T1000 (cell line): ENCODE data around the gene SLC5A9.
"Not testable (repeated sequence)": the region's sequence is repeated elsewhere in the genome, so short reads cannot be mapped to it uniquely, and the experiment has no call there.

Source experiments
- DNase-seq: peaks from one replicate; lab custom pipeline; 2025; ENCODE audit warnings: mixed read lengths; lab: John Stamatoyannopoulos, UW

Gene SLC5A9

DNA sequence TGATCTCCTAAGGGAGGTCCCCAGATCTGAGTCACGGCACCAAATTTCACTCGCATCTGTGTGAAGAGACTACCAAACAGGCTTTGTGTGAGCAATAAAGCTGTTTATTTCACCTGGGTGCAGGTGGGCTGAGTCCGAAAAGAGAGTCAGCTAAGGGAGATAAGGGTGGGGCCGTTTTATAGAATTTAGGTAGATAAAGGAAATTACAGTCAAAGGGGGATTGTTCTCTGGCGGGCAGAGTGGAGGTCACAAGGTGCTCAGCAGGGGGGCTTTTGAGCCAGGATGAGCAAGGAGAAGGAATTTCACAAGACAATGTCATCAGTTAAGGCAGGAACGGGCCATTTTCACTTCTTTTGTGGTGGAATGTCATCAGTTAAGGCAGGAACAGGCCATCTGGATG lies 8.2 kb upstream of the SLC5A9 start:
- not testable (repeated sequence) for DNase-seq

DNA sequence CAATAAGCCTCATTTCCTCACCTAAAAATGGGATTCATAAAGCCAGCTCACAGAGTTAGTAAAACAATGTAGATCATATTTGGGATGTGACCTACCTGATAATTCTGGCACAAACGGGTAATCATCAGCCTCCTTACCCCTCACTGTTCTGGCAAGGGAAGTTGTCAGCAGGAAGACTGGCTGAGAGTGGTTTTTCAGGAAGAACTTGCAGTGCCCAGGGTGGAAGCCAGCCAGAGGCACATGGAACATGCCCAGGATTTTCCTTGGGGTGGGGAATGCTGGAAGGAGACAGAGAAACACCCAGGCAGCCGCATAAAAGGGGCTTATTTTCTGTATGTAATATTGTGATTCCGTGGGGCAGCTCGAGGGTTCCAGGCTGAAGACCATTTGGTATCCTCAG lies 7.7 kb upstream of the SLC5A9 start:
- no peak for DNase-seq

DNA sequence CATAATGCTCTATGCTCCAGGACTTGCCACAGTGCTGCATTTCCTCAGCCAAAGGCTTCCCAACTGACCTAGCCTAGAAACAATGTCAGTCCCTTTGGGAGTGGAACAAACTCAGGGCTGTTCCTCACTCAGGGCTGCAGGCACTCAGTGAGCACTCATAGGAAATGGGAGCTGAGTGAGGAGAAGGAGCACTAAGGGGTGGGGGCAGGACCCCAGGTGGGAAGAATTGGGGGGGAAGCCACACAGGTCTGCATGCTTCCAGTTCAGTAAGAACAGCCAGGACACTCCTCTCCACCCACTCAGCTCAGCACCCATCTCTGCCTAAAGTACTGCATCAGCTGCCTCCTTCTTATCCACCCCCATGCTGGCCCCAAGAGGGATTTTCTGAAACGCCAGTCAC lies 7.3 kb upstream of the SLC5A9 start:
- DNase-seq, result no peak

DNA sequence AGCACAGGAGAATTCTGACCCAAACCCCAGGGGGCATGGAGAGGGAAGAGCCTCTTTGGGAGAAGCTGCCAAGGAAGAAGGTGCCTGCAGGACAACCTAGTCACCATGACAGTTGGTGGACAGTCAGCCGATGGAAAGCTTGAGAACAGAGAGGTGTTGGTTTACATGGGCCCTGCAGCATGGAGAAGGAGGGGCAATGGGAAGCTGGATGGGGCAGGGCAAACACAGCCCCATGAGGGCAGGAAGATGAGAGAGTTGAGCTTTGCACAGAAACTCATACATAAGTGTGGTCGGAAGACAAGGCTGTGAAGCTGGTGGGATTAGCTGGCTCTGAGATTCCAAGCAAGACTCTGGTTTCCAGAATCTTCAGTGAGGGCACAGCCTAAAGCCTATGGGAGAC lies 6.6 kb upstream of the SLC5A9 start:
- no peak for DNase-seq

DNA sequence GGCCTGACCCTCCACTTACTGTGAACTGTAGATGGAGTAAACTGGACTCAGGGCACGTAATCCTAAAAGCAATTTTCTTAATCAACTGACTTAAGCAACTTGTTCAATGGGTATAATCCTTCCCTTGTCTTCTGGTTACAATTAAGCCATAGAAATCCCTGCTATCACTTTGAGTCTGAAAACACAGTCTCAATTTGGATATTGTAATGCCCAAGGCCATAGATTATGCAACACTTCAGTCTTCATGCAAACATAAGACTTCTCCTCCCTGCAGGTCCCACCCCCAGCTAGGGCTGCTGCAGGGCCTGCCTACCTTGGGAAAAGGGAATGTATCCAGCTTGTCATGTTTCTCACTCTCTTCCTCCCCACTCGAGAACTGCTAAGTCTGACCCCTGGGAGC lies 6.2 kb upstream of the SLC5A9 start:
- no peak for DNase-seq

DNA sequence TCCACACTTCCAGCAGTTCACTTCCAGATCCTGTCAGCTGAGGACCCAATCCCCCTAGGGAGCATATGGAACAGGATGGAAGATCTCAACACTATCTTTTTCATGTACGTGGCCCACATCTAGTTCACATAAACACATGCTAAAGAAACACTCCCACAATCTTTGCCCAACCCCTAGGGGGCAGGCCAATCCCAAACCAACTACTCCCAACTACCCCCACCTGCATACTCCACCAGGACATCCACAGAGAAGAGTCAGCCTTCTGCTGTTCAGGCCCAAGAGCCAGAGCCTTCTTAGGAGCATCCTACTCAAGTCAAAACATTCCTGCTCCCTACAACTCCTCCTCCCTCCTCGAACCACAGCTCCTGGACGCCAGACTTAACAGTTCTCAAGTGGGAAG lies 5.6 kb upstream of the SLC5A9 start:
- DNase-seq, result no peak

DNA sequence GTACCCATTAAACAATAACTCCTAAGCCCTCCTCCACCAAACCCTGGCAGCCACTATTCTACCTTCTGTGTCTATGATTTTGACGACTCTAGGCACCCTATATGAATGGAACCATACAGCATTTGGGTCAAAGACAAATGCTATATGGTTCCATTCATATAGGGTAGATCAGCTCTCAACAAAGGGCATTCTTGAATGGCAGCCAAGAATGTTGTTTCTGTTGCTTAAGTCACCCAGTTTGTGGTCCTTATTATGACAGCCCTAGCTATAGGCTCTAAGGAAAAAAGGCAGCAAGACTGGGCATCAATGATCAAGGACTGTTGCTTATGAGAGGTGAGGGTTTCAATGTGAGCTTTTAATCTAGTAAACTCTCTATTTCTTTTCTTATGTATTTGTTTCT lies 4.7 kb upstream of the SLC5A9 start:
- DNase-seq, result no peak

DNA sequence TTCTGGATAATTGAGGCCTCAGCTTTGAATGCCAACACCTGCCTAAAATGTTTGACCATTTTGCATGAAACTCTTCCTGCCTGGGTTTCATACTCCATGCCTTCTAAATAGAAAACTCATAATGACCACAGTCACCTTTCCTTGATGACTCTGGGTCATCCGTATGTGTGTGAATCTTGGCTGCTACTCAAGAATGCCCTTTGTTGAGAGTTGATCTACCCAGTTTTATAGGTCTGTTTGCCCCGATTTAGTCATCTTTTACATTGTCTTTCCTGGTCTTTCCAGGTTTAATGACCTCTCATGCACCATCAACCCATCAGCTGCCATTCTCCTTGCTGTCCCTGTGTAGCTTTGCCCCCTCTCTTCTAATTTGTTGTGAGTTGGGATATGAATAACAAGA lies 2.7 kb upstream of the SLC5A9 start:
- DNase-seq, result no peak

DNA sequence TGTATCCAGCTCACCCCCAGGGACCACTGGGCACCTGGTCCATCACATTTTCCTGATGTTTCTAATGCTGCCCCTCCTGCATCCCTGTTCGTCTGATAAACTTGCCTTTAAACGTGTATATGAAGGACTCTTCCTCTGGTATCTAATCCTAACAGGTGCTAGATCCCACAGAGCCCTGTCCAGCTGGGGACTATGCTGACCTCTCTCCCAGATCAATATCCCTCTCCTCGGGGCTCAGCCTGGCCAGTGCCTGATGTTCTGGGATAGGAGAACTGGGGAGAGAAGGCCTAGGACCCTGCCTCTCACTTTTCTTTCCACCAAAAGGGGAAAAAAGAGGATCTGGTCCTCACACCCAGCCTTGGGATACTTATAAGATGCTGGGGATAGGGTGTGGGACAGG lies 1.4 kb upstream of the SLC5A9 start:
- DNase-seq, result no peak

DNA sequence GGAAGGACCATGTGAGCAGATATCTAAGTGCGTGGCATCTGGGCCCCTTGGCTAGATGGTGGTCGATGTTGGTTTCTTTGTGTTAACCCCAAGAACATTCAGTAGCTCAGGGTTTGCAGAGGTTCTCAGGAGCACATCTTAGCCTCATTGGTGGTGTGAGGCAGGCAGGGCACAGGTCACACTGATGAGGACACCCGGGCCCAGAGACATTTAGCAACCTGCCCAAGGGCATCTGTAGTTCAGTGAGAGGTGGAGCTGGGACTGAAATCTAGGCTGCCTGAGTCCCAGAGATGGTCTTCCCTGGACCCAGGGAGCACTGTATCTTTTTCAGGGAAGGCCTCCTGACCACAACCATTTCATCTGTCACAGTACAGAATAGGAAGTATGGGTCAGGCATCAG lies 859 bp upstream of the SLC5A9 start:
- no peak for DNase-seq

DNA sequence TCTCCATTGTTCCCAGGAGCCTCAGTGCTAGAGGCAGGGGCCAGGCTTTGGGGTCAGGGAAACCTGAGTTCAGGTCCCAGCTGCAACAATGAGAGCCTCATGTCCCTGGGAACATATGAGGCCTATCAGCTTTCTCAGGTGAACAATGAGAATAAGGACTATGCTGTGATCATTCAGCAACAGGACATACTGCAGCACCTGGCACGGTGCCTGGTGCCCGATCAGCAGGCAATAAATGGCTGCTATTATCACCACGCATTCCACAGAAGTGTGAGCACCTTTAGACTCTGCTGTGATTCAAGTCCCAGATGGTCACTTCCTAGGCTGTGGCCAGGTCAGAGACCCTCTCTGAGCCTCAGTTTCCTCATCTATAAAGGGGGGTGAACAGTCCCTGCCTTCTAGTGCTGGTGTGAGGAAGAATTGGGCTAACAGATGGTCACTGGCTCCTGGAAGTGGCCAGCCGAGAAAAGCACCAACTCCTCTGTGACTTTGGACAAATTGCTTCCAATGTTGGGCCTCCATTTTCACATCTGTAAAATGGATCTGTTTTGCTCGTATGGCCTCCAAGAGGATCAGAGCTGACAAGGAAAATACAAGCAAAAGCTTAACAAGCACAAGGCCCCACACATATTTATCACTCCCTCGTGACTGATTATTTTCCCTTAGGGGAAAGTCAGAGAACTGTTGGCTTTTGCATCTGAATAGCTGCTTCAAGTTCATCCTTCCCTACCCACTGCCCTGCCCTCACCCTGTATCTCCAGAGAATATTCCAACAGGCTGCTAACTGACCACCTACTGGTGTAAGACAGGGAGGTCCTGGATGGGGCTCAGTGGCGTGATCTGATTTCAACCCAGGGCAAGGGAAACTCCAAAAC lies 1.1 kb downstream of the SLC5A9 start:
- no peak for DNase-seq

DNA sequence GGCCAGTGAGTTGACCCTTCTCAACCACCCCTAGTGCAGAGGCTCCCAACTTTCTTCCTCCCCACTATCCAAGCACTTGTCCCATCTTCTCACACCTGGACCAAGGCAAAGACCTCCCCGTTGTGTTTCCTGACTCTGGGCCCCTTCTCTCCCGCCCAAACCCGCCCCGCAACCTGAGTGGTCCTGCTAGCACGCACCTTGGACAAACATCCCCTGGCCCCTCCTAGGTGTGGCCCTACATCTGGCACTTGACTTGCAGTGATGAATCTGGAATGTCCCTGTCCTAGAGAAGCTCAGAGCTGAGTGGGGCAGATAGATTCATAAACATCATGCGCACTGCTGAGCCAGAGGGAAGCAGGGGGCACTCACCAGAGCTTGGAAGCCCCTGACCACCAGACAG lies 2.3 kb downstream of the SLC5A9 start:
- DNase-seq, result no peak

DNA sequence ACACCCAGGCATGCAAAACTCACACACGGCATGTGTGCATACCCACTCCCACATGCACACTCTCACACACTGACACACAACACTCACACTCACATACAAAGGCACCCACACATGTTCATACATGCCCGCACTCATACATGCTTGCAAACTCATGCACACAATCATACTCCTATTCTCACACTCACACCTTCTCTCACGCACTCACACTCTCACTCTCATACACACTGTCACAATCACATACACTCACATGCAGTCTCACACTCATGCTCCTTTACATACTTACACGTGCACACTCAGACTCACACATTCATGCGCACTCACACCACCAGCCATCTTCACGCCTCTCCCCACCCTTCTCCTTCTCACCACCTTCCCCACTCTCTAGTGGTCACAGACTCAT lies 3.1 kb downstream of the SLC5A9 start:
- DNase-seq, result no peak

DNA sequence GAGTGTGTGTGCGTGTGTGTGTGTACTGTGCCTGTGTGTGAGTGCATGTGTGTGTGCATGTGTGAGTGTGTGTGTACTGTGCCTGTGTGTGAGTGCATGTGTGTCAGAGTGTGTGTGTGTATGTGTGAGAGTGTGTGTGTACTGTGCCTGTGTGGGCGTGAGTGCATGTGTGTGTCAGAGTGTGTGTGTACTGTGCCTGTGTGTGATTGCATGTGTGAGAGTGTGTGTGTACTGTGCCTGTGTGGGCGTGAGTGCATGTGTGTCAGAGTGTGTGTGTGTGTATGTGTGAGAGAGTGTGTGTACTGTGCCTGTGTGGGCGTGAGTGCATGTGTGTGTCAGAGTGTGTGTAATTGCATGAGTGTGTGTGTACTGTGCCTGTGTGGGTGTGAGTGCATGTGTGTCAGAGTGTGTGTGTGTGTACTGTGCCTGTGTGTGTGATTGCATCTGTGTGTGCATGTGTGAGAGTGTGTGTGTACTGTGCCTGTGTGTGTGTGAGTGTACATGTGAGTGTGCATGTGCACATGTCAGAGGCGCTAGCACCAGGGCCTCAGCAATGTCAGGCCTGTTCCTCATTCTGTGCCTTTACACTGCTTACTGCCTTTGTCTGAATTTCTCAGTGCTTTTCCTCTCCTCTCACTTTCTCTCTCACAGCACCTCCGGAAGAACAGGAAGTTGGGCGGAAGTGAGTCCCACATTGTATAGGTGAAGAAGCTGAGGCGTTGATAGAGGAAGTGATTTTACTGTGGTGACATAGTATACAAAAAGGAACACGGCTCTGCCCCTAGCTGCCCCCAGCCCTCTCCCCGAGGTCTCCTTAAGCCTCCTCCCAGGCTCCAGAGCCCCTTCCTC lies 4.9 kb downstream of the SLC5A9 start:
- DNase-seq, result no peak

DNA sequence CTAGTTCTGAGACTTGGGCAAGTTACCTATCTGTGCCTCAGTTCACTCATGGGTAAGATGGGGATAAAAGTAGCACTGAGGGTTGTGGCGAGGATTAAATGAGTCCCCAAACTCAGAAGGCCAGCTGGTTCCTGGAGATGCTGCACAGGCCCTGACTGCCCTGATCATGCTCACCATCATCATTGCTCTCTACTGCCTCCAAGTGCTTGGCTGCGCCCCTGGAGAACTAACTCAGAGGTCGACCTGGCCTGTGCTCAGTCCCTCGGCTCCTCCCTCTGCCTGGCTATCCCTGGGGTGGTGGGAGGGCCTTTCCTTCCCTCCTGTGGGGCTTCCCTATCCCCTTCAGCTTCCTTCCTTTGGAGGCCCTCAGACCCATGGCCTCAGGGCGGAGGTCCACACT lies 5.6 kb downstream of the SLC5A9 start:
- DNase-seq, result no peak

DNA sequence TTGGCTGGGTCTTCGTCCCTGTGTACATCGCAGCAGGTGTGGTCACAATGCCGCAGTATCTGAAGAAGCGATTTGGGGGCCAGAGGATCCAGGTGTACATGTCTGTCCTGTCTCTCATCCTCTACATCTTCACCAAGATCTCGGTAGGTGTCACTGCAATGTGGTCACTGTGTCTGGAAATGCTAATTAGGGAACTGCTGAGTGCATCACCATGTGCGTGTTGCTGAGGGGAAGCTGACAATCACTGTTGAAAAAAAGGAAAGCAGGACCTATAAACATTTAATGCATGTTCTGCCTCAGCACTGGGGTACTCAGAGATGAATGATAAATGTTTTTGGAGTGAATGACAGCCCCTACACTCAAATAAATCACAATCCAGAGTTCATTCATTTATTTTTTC lies 6.8 kb downstream of the SLC5A9 start:
- DNase-seq, result no peak

DNA sequence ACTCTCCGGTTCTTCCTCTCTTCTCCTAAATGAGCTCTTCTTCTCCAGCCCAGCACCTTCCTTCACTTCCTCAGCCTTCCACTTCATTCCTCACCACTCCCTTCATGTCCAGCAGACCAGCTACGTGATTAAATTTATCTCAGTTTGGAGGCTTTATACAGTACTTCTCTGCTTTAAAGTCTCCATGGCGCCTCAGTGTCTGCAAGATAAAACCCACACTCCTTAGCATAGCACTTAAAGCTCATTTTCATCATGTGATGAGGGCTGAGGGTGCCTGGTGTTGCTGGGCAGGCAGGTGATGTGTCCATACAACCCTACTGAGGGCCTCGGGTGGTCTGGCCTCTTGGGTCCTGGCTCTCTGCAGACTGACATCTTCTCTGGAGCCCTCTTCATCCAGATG lies 7.7 kb downstream of the SLC5A9 start:
- DNase-seq, result no peak

DNA sequence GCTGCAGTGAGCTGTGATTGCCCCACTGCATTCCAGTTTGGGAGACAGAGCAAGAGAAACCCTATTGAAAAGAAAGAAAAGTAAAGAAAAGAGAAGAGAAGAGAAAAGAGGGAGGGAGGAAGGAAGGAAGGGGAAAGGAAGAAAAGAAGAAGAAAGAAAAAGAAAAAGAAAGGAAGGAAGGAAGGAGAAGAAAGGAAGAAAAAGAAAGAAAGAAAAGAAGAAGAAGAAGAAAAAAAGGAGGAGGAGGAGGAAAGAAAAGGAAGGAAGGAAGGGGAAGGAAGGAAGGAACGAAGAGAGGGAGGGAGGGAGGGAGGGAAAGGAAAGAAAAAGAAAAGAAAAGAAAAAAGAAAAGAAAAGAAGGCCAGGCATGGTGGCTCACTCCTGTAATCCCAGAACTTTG lies 10.2 kb downstream of the SLC5A9 start:
- DNase-seq, result no peak

DNA sequence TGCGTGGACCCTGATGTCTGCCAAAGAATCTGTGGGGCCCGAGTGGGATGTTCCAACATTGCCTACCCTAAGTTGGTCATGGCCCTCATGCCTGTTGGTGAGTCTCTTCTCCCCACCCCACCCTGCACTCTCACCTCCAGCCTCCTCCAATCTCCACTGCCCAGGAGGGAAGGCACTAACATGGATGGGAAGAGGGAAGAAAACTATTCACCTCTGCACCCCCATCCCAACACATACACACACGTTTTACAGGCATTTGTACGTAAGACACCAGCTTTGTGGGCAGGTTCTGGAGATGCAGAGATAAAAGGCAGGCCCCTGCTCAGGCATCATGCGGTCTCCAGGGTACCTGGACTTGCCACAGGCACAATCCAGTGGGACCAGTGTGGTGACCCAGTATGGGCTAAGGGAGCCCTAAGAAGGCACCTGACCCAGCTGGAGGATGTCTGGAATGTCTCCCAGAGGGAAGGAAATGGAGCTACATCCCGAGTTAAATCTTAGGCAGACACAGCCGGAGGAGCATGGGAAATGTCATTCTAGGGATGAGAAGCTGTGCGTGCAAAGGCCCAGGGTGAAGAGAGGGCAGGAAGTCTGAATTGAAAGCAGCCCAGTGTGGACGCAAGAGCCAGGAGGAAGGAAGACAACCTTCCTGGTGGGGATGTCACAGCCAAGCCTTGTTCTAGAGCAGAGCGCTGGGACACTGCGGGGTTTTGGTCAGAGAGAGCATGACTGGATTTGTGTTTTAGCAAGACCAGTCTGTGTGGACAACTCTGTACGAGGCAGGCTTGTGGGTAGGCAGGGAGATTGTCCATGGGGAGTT lies 11.4 kb downstream of the SLC5A9 start:
- DNase-seq, result no peak

DNA sequence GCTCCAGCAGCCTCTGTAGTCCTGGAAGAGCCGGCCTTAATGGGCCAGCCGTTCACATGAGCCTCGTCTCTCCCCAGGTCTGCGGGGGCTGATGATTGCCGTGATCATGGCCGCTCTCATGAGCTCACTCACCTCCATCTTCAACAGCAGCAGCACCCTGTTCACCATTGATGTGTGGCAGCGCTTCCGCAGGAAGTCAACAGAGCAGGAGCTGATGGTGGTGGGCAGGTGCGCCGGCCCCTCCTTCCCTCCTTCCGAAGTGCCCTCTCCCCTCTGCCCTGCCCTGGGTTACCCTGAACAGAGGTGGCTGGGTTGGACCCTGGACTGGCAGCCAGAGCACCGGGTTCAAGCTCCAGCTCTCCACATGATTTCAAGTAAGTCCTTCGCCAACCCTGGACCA lies 13.1 kb downstream of the SLC5A9 start:
- DNase-seq, result no peak

DNA sequence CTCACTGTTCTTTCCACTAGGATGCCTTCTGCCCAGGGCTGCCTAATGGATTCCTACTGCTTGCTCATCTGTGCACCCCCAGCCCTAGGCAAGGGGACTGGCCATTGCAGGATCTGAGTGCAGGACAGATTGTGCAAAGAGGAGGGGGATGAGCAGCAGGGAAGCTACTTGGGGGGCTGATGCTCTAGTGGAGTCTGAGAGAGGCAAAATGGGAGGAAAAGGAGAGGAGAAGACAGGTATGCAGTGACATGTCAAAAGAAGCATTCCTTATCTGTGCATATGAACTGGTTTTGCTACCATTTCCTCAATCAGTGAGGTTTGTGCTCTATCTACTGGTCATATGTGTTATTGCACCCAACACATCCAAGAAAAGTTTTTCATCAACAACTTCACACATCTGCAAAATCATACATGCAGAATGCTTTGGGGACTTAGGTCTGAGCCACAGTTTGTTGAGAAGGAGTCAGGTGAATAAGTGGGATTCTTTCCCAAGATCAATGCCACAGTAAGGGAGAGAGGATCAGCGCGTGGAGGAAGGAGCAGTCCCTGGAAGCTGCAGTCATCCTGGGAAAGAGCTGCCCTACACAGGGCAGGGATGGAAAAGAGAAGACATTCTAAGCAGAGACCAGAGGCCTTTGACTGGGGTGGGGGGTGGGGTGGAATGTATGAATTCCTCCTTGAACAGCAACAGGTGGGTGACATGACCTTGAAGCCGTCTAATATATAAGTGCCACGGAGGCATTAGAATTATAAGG lies 14.4 kb downstream of the SLC5A9 start:
- no peak for DNase-seq
